Measurements from ENCODE around the gene STPG3.
"Not testable (repeated sequence)": the region's sequence is repeated elsewhere in the genome, so short reads cannot be mapped to it uniquely, and the experiment has no call there.

The STPG3 gene

GRCh38 chr9:137242269-137243203, 8.6 kb upstream of the STPG3 start:
- H3K4me1 Mint-ChIP-seq (ENCODE audit: low read depth): peaks cover 43% of the 10 kb centered on the region
- peak overlapping the region; percentile 78 for H3K4me3 Mint-ChIP-seq
- peaks cover 39% of the 10 kb centered on the region for H3K36me3 Mint-ChIP-seq (ENCODE audit: low read depth)
- intact Hi-C loops (cut with micrococcal nuclease): no loop called here
- H3K9me3 Mint-ChIP-seq: no peaks in the 10 kb centered on the region
- peak overlapping the region; percentile 90 for H3K27ac Mint-ChIP-seq
- H3K27me3 Mint-ChIP-seq: no peaks in the 10 kb centered on the region

GRCh38 chr9:137243266-137243625, 7.8 kb upstream of the STPG3 start:
- Mint-ChIP-seq H3K4me1 (ENCODE audit: low read depth) (peaks cover 37% of the 10 kb centered on the region), H3K36me3 (ENCODE audit: low read depth) (peaks cover 39% of the 10 kb centered on the region)
- H3K27me3 Mint-ChIP-seq; intact Hi-C loops (cut with micrococcal nuclease); H3K27ac Mint-ChIP-seq; H3K4me3 Mint-ChIP-seq; H3K9me3 Mint-ChIP-seq: not testable (repeated sequence)

GRCh38 chr9:137243626-137244485, 7.2 kb upstream of the STPG3 start:
- Mint-ChIP-seq H3K27ac (peak overlapping the region; percentile 9), H3K4me1 (ENCODE audit: low read depth) (peaks cover 31% of the 10 kb centered on the region)

GRCh38 chr9:137244486-137245449, 6.3 kb upstream of the STPG3 start:
- Mint-ChIP-seq H3K36me3 (ENCODE audit: low read depth) (peaks cover 33% of the 10 kb centered on the region), H3K9me3 (no peaks in the 10 kb centered on the region), H3K27ac (peak overlapping the region; percentile 9), H3K4me1 (ENCODE audit: low read depth) (peaks cover 26% of the 10 kb centered on the region), H3K27me3 (no peaks in the 10 kb centered on the region), H3K4me3 (no peak overlapping the region)
- intact Hi-C loops (cut with micrococcal nuclease): no loop called here

More at GRCh38 chr9:137243626-137244485, 7.2 kb upstream of the STPG3 start:
- Mint-ChIP-seq H3K36me3 (ENCODE audit: low read depth) (peaks cover 37% of the 10 kb centered on the region), H3K9me3 (no peaks in the 10 kb centered on the region), H3K27me3 (no peaks in the 10 kb centered on the region), H3K4me3 (peak overlapping the region; percentile 24)
- intact Hi-C loops (cut with micrococcal nuclease): no loop called here

- H3K27ac Mint-ChIP-seq: no peak overlapping the region
- no peaks in the 10 kb centered on the region for H3K9me3 Mint-ChIP-seq
- H3K36me3 Mint-ChIP-seq (ENCODE audit: low read depth): peaks cover 33% of the 10 kb centered on the region
- intact Hi-C loops (cut with micrococcal nuclease): no loop called here
- peaks cover 26% of the 10 kb centered on the region for H3K4me1 Mint-ChIP-seq (ENCODE audit: low read depth)
- H3K27me3 Mint-ChIP-seq: no peaks in the 10 kb centered on the region
- no peak overlapping the region for H3K4me3 Mint-ChIP-seq
Observed at GRCh38 chr9:137245450-137246421, 5.3 kb upstream of the STPG3 start.

GRCh38 chr9:137247135-137247915, 3.8 kb upstream of the STPG3 start:
- Mint-ChIP-seq H3K27ac (no peak overlapping the region), H3K4me3 (no peak overlapping the region), H3K36me3 (ENCODE audit: low read depth) (peaks cover 19% of the 10 kb centered on the region), H3K4me1 (ENCODE audit: low read depth) (peaks cover 23% of the 10 kb centered on the region), H3K9me3 (no peaks in the 10 kb centered on the region), H3K27me3 (no peaks in the 10 kb centered on the region)
- intact Hi-C loops (cut with micrococcal nuclease): no loop called here

GRCh38 chr9:137247916-137248175, 3.2 kb upstream of the STPG3 start:
- no peaks in the 10 kb centered on the region for H3K27me3 Mint-ChIP-seq
- peaks cover 17% of the 10 kb centered on the region for H3K4me1 Mint-ChIP-seq (ENCODE audit: low read depth)
- H3K36me3 Mint-ChIP-seq (ENCODE audit: low read depth): peaks cover 14% of the 10 kb centered on the region
- no peaks in the 10 kb centered on the region for H3K9me3 Mint-ChIP-seq
- intact Hi-C loops (cut with micrococcal nuclease): no loop called here
- H3K4me3 Mint-ChIP-seq: no peak overlapping the region
- no peak overlapping the region for H3K27ac Mint-ChIP-seq

GRCh38 chr9:137250329-137251193, 525 bp upstream of the STPG3 start:
- Mint-ChIP-seq H3K27me3 (peaks cover 6% of the 10 kb centered on the region), H3K36me3 (ENCODE audit: low read depth) (no peaks in the 10 kb centered on the region), H3K9me3 (no peaks in the 10 kb centered on the region), H3K4me1 (ENCODE audit: low read depth) (peaks cover 14% of the 10 kb centered on the region), H3K27ac (peak overlapping the region; percentile 18), H3K4me3 (no peak overlapping the region)
- intact Hi-C loops (cut with micrococcal nuclease): no loop called here

- Mint-ChIP-seq H3K4me3 (no peak overlapping the region), H3K9me3 (no peaks in the 10 kb centered on the region), H3K27ac (peak overlapping the region; percentile 18), H3K27me3 (peaks cover 6% of the 10 kb centered on the region), H3K36me3 (ENCODE audit: low read depth) (peaks cover 9% of the 10 kb centered on the region), H3K4me1 (ENCODE audit: low read depth) (peaks cover 24% of the 10 kb centered on the region)
- intact Hi-C loops (cut with micrococcal nuclease): no loop called here
Observed at GRCh38 chr9:137251490-137252268, 593 bp downstream of the STPG3 start.

GRCh38 chr9:137252555-137253506, 1.7 kb downstream of the STPG3 start:
- intact Hi-C loops (cut with micrococcal nuclease): no loop called here
- H3K4me1 Mint-ChIP-seq (ENCODE audit: low read depth): peaks cover 32% of the 10 kb centered on the region
- H3K36me3 Mint-ChIP-seq (ENCODE audit: low read depth): peaks cover 21% of the 10 kb centered on the region
- no peaks in the 10 kb centered on the region for H3K9me3 Mint-ChIP-seq
- no peak overlapping the region for H3K4me3 Mint-ChIP-seq
- H3K27me3 Mint-ChIP-seq: peaks cover 6% of the 10 kb centered on the region
- H3K27ac Mint-ChIP-seq: no peak overlapping the region
